ENCODE measurements around the gene DERA. TPM values are rescaled to one million over a fixed set of nuclear protein-coding genes. Genes with fewer than 3 reads are reported as not detected.
"Not testable (repeated sequence)": the region's sequence is repeated elsewhere in the genome, so short reads cannot be mapped to it uniquely, and the experiment has no call there.

The DERA gene
- polyA plus RNA-seq, 3 donors: 16.2 to 84.2 (median 83.6) TPM

DNA sequence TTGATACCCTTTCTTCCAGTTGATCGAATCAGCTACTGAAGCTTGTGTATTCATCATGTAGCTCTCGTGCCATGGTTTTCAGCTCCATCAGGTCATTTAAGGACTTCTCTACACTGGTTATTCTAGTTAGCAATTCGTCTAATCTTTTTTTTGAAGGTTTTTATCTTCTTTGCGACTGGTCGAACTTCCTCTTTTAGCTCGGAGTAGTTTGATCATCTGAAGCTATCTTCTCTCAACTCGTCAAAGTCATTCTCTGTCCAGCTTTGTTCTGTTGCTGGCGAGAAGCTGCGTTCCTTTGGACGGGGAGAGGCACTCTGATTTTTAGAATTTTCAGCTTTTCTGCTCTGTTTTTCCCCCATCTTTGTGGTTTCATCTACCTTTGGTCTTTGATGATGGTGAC is 37.3 kb downstream of the DERA start:
- Mint-ChIP-seq H3K9me3 (peaks cover 18 to 33% (median 28%) of the 10 kb centered on the region in 7 donors), H3K36me3 (peaks cover 4 to 18% of the 10 kb centered on the region in 2 donors)
- H3K4me3 Mint-ChIP-seq; H3K4me3 ChIP-seq (replicated peaks in 1 of 3; ENCODE audit: low read depth in 2 of 3, low read length in 3 of 3); H3K27ac Mint-ChIP-seq; intact Hi-C loops (cut with micrococcal nuclease); H3K36me3 ChIP-seq (replicated peaks in 1 of 2; ENCODE audit: control insufficient read depth in 1 of 2, insufficient read depth in 2 of 2, low read length in 2 of 2); H4K20me1 ChIP-seq (ENCODE audit: insufficient read depth, low read length); DNase-seq; H3K4me1 ChIP-seq (ENCODE audit: control insufficient read depth in 1 of 2, insufficient read depth in 2 of 2, low read length in 2 of 2); H3K4me1 Mint-ChIP-seq; H3K9ac ChIP-seq (ENCODE audit: insufficient read depth, low read length, poor library complexity, severe bottlenecking); H3K4me2 ChIP-seq (replicated peaks; ENCODE audit: extremely low read depth, low read length, poor library complexity, severe bottlenecking); H3K27me3 Mint-ChIP-seq (ENCODE audit: low read depth in 3 of 3); H3K79me2 ChIP-seq (ENCODE audit: insufficient read depth, low read length); H3K27ac ChIP-seq (ENCODE audit: low read depth in 1 of 2, low read length in 2 of 2); H3K27me3 ChIP-seq (ENCODE audit: control insufficient read depth in 2 of 2, insufficient read depth in 2 of 2, low read length in 2 of 2); H2AFZ ChIP-seq (ENCODE audit: insufficient read depth, low read depth, low read length, poor library complexity, severe bottlenecking): not testable (repeated sequence)
- WGBS (ENCODE audit: insufficient coverage): 97% methylated on average over 5 of the region's 10 CpGs
- peaks cover 0 to 11% of the 10 kb centered on the region in 2 donors for H3K9me3 ChIP-seq (replicated peaks in 1 of 2; ENCODE audit: control insufficient read depth in 1 of 2, insufficient read depth in 1 of 2, low read length in 2 of 2)

DNA sequence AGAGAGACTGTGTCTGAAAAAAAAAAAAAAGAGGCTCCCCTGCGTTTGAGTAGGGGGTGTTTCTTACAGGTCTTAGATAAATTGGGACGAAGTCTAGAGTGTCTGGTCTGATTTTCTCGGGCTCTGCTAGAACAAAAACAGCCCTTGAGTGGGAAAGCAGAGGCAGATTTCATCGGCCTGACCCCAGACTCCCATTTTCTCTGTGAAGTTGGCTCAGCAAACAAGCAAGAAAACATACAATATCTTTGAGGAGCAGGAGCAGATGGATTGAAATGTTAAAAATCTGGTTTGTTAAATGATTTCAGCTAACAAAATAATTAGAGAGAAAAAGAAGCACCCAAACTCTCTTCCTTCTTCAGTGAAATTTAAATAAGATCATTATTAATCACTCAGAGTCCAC is 44.1 kb downstream of the DERA start:
- Histone ChIP-seq H3K4me1 (ENCODE audit: control insufficient read depth in 1 of 2, insufficient read depth in 2 of 2, low read length in 2 of 2) (no peaks in the 10 kb centered on the region), H4K20me1 (ENCODE audit: insufficient read depth, low read length) (peaks cover 4% of the 10 kb centered on the region), H3K27ac (ENCODE audit: low read depth in 1 of 2, low read length in 2 of 2) (no peak overlapping the region), H3K9ac (ENCODE audit: insufficient read depth, low read length, poor library complexity, severe bottlenecking) (no peak overlapping the region), H3K27me3 (ENCODE audit: control insufficient read depth in 2 of 2, insufficient read depth in 2 of 2, low read length in 2 of 2) (no peaks in the 10 kb centered on the region), H3K36me3 (replicated peaks in 1 of 2; ENCODE audit: control insufficient read depth in 1 of 2, insufficient read depth in 2 of 2, low read length in 2 of 2) (peaks cover 15 to 34% of the 10 kb centered on the region in 2 donors), H3K79me2 (ENCODE audit: insufficient read depth, low read length) (no peaks in the 10 kb centered on the region), H3K4me2 (replicated peaks; ENCODE audit: extremely low read depth, low read length, poor library complexity, severe bottlenecking) (no peak overlapping the region), H3K9me3 (replicated peaks in 1 of 2; ENCODE audit: control insufficient read depth in 1 of 2, insufficient read depth in 1 of 2, low read length in 2 of 2) (no peaks in the 10 kb centered on the region), H2AFZ (ENCODE audit: insufficient read depth, low read depth, low read length, poor library complexity, severe bottlenecking) (no peak overlapping the region), H3K4me3 (replicated peaks in 1 of 3; ENCODE audit: low read depth in 2 of 3, low read length in 3 of 3) (no peak overlapping the region)
- no peak overlapping the region for H3K4me3 Mint-ChIP-seq
- intact Hi-C loops (cut with micrococcal nuclease): no loop called here
- no peaks in the 10 kb centered on the region for H3K4me1 Mint-ChIP-seq
- no peak overlapping the region for H3K27ac Mint-ChIP-seq
- DNase-seq: no peak
- TF ChIP-seq, protein P1, sequence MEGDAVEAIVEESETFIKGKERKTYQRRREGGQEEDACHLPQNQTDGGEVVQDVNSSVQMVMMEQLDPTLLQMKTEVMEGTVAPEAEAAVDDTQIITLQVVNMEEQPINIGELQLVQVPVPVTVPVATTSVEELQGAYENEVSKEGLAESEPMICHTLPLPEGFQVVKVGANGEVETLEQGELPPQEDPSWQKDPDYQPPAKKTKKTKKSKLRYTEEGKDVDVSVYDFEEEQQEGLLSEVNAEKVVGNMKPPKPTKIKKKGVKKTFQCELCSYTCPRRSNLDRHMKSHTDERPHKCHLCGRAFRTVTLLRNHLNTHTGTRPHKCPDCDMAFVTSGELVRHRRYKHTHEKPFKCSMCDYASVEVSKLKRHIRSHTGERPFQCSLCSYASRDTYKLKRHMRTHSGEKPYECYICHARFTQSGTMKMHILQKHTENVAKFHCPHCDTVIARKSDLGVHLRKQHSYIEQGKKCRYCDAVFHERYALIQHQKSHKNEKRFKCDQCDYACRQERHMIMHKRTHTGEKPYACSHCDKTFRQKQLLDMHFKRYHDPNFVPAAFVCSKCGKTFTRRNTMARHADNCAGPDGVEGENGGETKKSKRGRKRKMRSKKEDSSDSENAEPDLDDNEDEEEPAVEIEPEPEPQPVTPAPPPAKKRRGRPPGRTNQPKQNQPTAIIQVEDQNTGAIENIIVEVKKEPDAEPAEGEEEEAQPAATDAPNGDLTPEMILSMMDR (IDR thresholded peaks at IDR 0.05): no peak
- peaks cover 0 to 2% (median 0%) of the 10 kb centered on the region in 3 donors for H3K27me3 Mint-ChIP-seq (ENCODE audit: low read depth in 3 of 3)
- H3K36me3 Mint-ChIP-seq: peaks cover 27 to 36% of the 10 kb centered on the region in 2 donors
- WGBS (ENCODE audit: insufficient coverage): no CpG with 5 or more reads among the region's 4 CpGs
- no peaks in the 10 kb centered on the region for H3K9me3 Mint-ChIP-seq

All from CD14-positive monocyte (primary cell).